ENCODE measurements around the gene CHD5. TPM values are rescaled to one million over a fixed set of nuclear protein-coding genes. Genes with fewer than 3 reads are reported as not detected.

The CHD5 gene
- total and polyA plus RNA-seq, 5 donors: 0.23 to 0.53 (median 0.29) TPM

- H3K27me3 ChIP-seq (ENCODE audit: control insufficient read depth, insufficient read depth): no peaks in the 10 kb centered on the region
- WGBS: 45% methylated on average over 6 of the region's 6 CpGs
- intact Hi-C loops (cut with DNase I): no loop called here
Observed at GRCh38 chr1:6183520-6183989, 3.4 kb upstream of the CHD5 start.

GRCh38 chr1:6181347-6181770, 1.2 kb upstream of the CHD5 start:
- Histone ChIP-seq H3K27me3 (ENCODE audit: control insufficient read depth, insufficient read depth) (no peaks in the 10 kb centered on the region), H3K4me1 (ENCODE audit: control insufficient read depth, insufficient read depth, low read length) (no peaks in the 10 kb centered on the region), H3K27ac (ENCODE audit: low read length) (no peak overlapping the region), H3K9me3 (ENCODE audit: control insufficient read depth, low read length) (no peaks in the 10 kb centered on the region), H3K4me3 (ENCODE audit: low read length) (no peak overlapping the region)
- ATAC-seq (peak in 1 of 2 donors; percentile 40), DNase-seq (no peak)
- intact Hi-C loops (cut with DNase I): no loop called here
- WGBS: 14% methylated on average over 10 of the region's 10 CpGs

More at GRCh38 chr1:6183520-6183989, 3.4 kb upstream of the CHD5 start:
- H3K27ac ChIP-seq (ENCODE audit: low read length): no peak overlapping the region
- no peaks in the 10 kb centered on the region for H3K9me3 ChIP-seq (ENCODE audit: control insufficient read depth, low read length)
- DNase-seq (peak in 1 of 3 donors; percentile 58), ATAC-seq (no peak)
- no peaks in the 10 kb centered on the region for H3K4me1 ChIP-seq (ENCODE audit: control insufficient read depth, insufficient read depth, low read length)
- no peak overlapping the region for H3K4me3 ChIP-seq (ENCODE audit: low read length)

GRCh38 chr1:6180707-6181311, 688 bp upstream of the CHD5 start:
- no peak overlapping the region for H3K27ac ChIP-seq (ENCODE audit: low read length)

GRCh38 chr1:6179564-6180175, 451 bp downstream of the CHD5 start:
- Histone ChIP-seq H3K27me3 (ENCODE audit: control insufficient read depth, insufficient read depth) (no peaks in the 10 kb centered on the region), H3K9me3 (ENCODE audit: control insufficient read depth, low read length) (no peaks in the 10 kb centered on the region), H3K4me3 (ENCODE audit: low read length) (peak overlapping the region; percentile 37), H3K27ac (ENCODE audit: low read length) (no peak overlapping the region), H3K4me1 (ENCODE audit: control insufficient read depth, insufficient read depth, low read length) (no peaks in the 10 kb centered on the region)
- no peak for ATAC-seq
- intact Hi-C loops (cut with DNase I): loop anchor here in 2 of 4 donors (10.0 kb wide), 1 partner anchor 125 kb away; no protein-coding TSS in a partner anchor
- no peak for DNase-seq
- WGBS: under 1% methylated on average over 90 of the region's 92 CpGs

More at GRCh38 chr1:6180707-6181311, 688 bp upstream of the CHD5 start:
- Histone ChIP-seq H3K9me3 (ENCODE audit: control insufficient read depth, low read length) (no peaks in the 10 kb centered on the region), H3K4me1 (ENCODE audit: control insufficient read depth, insufficient read depth, low read length) (no peaks in the 10 kb centered on the region), H3K4me3 (ENCODE audit: low read length) (no peak overlapping the region), H3K27me3 (ENCODE audit: control insufficient read depth, insufficient read depth) (no peaks in the 10 kb centered on the region)
- intact Hi-C loops (cut with DNase I): no loop called here
- no peak for DNase-seq
- ATAC-seq: no peak
- WGBS: 6% methylated on average over 36 of the region's 36 CpGs

- no peaks in the 10 kb centered on the region for H3K27me3 ChIP-seq (ENCODE audit: control insufficient read depth, insufficient read depth)
- ATAC-seq (peak in 1 of 2 donors; percentile 7), DNase-seq (no peak)
- H3K27ac ChIP-seq (ENCODE audit: low read length): no peak overlapping the region
- 3% methylated on average over 51 of the region's 51 CpGs for WGBS
- H3K4me3 ChIP-seq (ENCODE audit: low read length): peak overlapping the region; percentile 37
- no peaks in the 10 kb centered on the region for H3K4me1 ChIP-seq (ENCODE audit: control insufficient read depth, insufficient read depth, low read length)
- intact Hi-C loops (cut with DNase I): loop anchor here in 2 of 4 donors (10.0 kb wide), 1 partner anchor 124 kb away; no protein-coding TSS in a partner anchor
- no peaks in the 10 kb centered on the region for H3K9me3 ChIP-seq (ENCODE audit: control insufficient read depth, low read length)
Observed at GRCh38 chr1:6178751-6179563, 1.2 kb downstream of the CHD5 start.

GRCh38 chr1:6177681-6178380, 2.3 kb downstream of the CHD5 start:
- ATAC-seq: no peak
- Histone ChIP-seq H3K27me3 (ENCODE audit: control insufficient read depth, insufficient read depth) (no peaks in the 10 kb centered on the region), H3K4me1 (ENCODE audit: control insufficient read depth, insufficient read depth, low read length) (no peaks in the 10 kb centered on the region), H3K9me3 (ENCODE audit: control insufficient read depth, low read length) (no peaks in the 10 kb centered on the region), H3K27ac (ENCODE audit: low read length) (no peak overlapping the region), H3K4me3 (ENCODE audit: low read length) (no peak overlapping the region)
- intact Hi-C loops (cut with DNase I): loop anchor here in 2 of 4 donors (10.0 kb wide), 1 partner anchor 123 kb away; no protein-coding TSS in a partner anchor
- DNase-seq: no peak
- WGBS: 73% methylated on average over 18 of the region's 18 CpGs

- WGBS: 70% methylated on average over 5 of the region's 5 CpGs
- DNase-seq (no peak), ATAC-seq (no peak)
- H3K9me3 ChIP-seq (ENCODE audit: control insufficient read depth, low read length): no peaks in the 10 kb centered on the region
- H3K27ac ChIP-seq (ENCODE audit: low read length): no peak overlapping the region
- H3K27me3 ChIP-seq (ENCODE audit: control insufficient read depth, insufficient read depth): no peaks in the 10 kb centered on the region
- no peaks in the 10 kb centered on the region for H3K4me1 ChIP-seq (ENCODE audit: control insufficient read depth, insufficient read depth, low read length)
- no peak overlapping the region for H3K4me3 ChIP-seq (ENCODE audit: low read length)
- intact Hi-C loops (cut with DNase I): loop anchor here in 2 of 4 donors (10.0 kb wide), 1 partner anchor 122 kb away; no protein-coding TSS in a partner anchor
Observed at GRCh38 chr1:6176779-6177178, 3.3 kb downstream of the CHD5 start.

GRCh38 chr1:6175411-6175828, 4.7 kb downstream of the CHD5 start:
- intact Hi-C loops (cut with DNase I): loop anchor here in 2 of 4 donors (10.0 kb wide), 1 partner anchor 121 kb away; no protein-coding TSS in a partner anchor
- no peaks in the 10 kb centered on the region for H3K27me3 ChIP-seq (ENCODE audit: control insufficient read depth, insufficient read depth)
- ATAC-seq (no peak), DNase-seq (no peak)
- 94% methylated on average over 6 of the region's 6 CpGs for WGBS
- no peak overlapping the region for H3K27ac ChIP-seq (ENCODE audit: low read length)
- H3K4me1 ChIP-seq (ENCODE audit: control insufficient read depth, insufficient read depth, low read length): no peaks in the 10 kb centered on the region
- no peaks in the 10 kb centered on the region for H3K9me3 ChIP-seq (ENCODE audit: control insufficient read depth, low read length)
- no peak overlapping the region for H3K4me3 ChIP-seq (ENCODE audit: low read length)

GRCh38 chr1:6174621-6175410, 5.3 kb downstream of the CHD5 start:
- no peak overlapping the region for H3K27ac ChIP-seq (ENCODE audit: low read length)
- H3K27me3 ChIP-seq (ENCODE audit: control insufficient read depth, insufficient read depth): no peaks in the 10 kb centered on the region
- no peak for ATAC-seq
- H3K4me1 ChIP-seq (ENCODE audit: control insufficient read depth, insufficient read depth, low read length): no peaks in the 10 kb centered on the region
- no peak for DNase-seq
- no peaks in the 10 kb centered on the region for H3K9me3 ChIP-seq (ENCODE audit: control insufficient read depth, low read length)
- WGBS: 92% methylated on average over 5 of the region's 5 CpGs
- H3K4me3 ChIP-seq (ENCODE audit: low read length): no peak overlapping the region
- intact Hi-C loops (cut with DNase I): loop anchor here in 2 of 4 donors (10.0 kb wide), 1 partner anchor 120 kb away; no protein-coding TSS in a partner anchor

GRCh38 chr1:6172549-6172948, 7.6 kb downstream of the CHD5 start:
- ATAC-seq (no peak), DNase-seq (no peak)
- no peaks in the 10 kb centered on the region for H3K4me1 ChIP-seq (ENCODE audit: control insufficient read depth, insufficient read depth, low read length)
- 89% methylated on average over 10 of the region's 10 CpGs for WGBS
- H3K27me3 ChIP-seq (ENCODE audit: control insufficient read depth, insufficient read depth): no peaks in the 10 kb centered on the region
- no peak overlapping the region for H3K4me3 ChIP-seq (ENCODE audit: low read length)
- no peaks in the 10 kb centered on the region for H3K9me3 ChIP-seq (ENCODE audit: control insufficient read depth, low read length)
- H3K27ac ChIP-seq (ENCODE audit: low read length): no peak overlapping the region
- intact Hi-C loops (cut with DNase I): loop anchor here in 2 of 4 donors (10.0 kb wide), 1 partner anchor 118 kb away; no protein-coding TSS in a partner anchor

Measured in right cardiac atrium (tissue), 5 donors.